Stimulated activated CD4-positive, alpha-beta T cell treated with anti-CD3 and anti-CD28 coated beads, Interleukin-4, amount 100 ng/mL, for 4 hours (primary cell): ENCODE measurements around the gene IHH.

Experiments
- DNase-seq, 2 experiments: peaks; one replicate each; pipeline ENCODE4 v3.0.0-alpha.2; 2020

The IHH gene

DNA sequence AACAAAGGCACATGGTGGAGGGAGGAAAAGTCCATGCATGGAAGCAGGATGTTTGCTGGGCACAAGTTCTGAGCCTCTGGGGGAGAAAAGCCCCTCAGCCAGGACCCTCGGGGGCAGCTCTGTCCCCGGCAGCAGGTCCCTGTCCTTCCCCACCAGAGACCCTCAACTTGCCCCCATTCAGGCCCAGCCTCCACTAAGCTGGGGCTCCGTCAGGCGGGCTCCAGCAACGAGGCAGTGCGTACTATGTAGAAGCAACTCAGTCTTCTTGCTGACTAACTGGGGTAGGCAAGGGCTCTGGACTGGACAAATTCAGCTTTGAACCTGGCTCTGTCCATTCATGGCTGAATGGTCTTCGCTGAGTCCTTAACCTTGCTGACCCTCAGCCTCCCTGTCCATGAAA is 42.4 kb downstream of the IHH start:
- no peak for DNase-seq

DNA sequence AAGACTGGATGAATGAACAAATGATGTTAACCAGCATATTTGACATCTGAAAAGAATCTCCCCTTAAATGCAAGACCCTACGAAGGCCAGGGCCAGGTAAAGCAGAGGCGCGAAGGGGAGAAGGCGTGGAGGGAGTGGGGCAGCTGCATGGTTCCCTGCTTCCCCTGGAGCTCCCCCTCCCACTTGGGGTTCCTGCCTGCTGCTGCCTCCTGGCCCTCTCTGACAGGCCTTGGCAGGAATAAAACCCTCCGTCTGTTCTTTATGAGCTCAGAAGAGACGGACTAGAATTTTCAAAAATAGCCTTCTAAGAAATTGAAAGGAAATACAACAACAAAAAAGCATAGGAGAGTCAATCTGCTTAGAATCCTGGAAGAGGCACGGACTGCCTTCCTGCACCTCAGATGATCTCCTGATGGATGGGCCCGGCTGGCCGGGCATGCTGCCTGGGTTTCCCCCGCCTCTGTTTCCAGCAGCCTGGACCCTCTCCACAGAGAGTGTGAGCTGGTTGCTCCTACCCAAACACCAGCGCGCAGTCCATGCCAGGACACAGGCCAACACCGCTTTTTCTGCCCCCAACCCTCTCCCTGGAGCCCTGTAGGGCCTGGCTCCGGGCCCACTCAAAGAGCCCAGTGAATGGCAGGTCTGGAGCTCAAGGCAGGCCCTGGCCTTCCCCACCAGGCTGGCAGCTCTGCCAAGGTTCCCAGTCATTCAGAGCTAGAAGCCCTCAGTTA is 43.4 kb downstream of the IHH start:
- no peak for DNase-seq

GRCh38 chr2:219016721-219017120 is 44.0 kb downstream of the IHH start:
- no peak for DNase-seq

GRCh38 chr2:219010873-219011272 is 49.8 kb downstream of the IHH start:
- DNase-seq: no peak

DNA sequence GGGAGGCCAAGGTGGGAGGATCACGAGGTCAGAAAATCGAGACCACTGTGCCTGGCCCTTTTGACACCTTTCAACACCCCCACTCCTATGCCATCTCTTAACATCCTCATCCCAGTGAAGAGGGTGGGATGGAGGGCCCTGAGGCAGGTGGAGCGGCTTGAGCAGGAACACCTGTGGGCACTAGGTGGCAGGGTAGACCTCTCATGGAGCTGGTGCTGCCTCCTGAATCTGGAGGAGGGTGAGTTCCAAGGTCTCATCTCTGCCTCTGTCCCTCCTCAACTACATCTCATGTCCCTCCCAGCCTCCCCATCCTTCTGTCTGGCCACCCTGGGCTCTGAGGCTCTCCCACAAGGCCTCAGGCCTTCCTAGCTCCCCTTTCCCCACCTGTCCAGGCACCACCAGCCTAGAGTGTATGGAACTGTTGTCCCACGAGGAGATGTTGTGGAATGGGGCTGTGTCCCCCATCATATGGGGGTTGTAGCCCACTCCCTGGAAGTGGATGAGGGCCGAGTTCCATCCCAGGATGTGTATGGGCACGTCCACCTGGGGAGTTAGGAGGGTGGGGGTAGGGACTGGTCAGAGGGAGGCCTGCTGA is 50.5 kb downstream of the IHH start:
- no peak for DNase-seq

DNA sequence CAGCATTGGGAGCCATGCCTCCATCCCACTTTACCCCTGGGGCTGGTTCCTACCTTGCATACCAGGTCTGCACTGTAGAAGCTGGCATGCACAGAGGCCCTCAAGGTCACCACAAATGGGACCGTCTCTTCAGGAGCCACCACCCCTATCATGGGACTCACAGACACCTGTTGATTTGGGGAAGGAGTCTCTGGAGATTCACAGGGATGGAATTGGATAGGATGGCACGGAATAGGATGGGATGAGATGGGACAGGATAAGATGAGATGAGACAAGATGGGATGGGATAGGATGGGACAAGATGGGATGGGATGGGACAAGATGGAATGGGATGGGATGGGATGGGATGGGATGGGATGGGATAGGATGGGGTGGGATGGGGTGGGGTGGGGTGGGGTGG is 51.4 kb downstream of the IHH start:
- no peak for DNase-seq
